Activated T-cell treated with anti-CD3 and anti-CD28 coated beads, Interleukin-2, amount 50 U/mL, for 72 hours (primary cell): Measurements from ENCODE around the gene PPP6R1. TPM values are rescaled to one million over a fixed set of nuclear protein-coding genes. Genes with fewer than 3 reads are reported as not detected.

Experiments
- ATAC-seq, 2 donors: fragments of 150-1000 bp; cut with Tn5 transposase; replicated peaks in 1 of 2; 2 replicates each; pipeline ENCODE4 v1.10.0; 2021; ENCODE audit warnings: moderate library complexity in 2 of 2, mild to moderate bottlenecking in 1 of 2
- DNase-seq, 2 donors: peaks; one replicate each; pipeline ENCODE4 v3.0.0; 2021 to 2022; ENCODE audit warnings: mixed read lengths in 1 of 2
- H3K27ac Mint-ChIP-seq: one replicate; pipeline ENCODE4 v1.8.0; 2022; ENCODE audit warnings: mild to moderate bottlenecking, moderate library complexity, mixed read lengths
- H3K27me3 Mint-ChIP-seq: one replicate; pipeline ENCODE4 v1.8.0; 2022; ENCODE audit warnings: low read depth, mixed read lengths
- H3K36me3 Mint-ChIP-seq, 2 donors: one replicate each; pipeline ENCODE4 v1.8.0; 2022; ENCODE audit warnings: mixed read lengths in 2 of 2, mild to moderate bottlenecking in 1 of 2; ENCODE audit not compliant: insufficient read depth in 2 of 2
- H3K4me1 Mint-ChIP-seq: one replicate; pipeline ENCODE4 v1.8.0; 2022; ENCODE audit warnings: low read depth, mixed read lengths
- H3K4me3 Mint-ChIP-seq, 2 donors: one replicate each; pipeline ENCODE4 v1.8.0; 2022; ENCODE audit warnings: mild to moderate bottlenecking in 2 of 2, mixed read lengths in 2 of 2, moderate library complexity in 2 of 2
- H3K9me3 Mint-ChIP-seq, 2 donors: one replicate each; pipeline ENCODE4 v1.8.0; 2022; ENCODE audit warnings: mixed read lengths in 2 of 2
- total RNA-seq, 2 donors: library from RNA; stranded (reverse); gene quantifications; one replicate each; pipeline ENCODE4 v1.2.3, GENCODE V29; 2022

Gene PPP6R1
- total RNA-seq, 2 donors from 2014 or later: 177 to 202 TPM

GRCh38 chr19:55240713-55241020 is 18.1 kb downstream of the PPP6R1 start:
- Mint-ChIP-seq H3K4me3 (no peak overlapping the region), H3K36me3 (peaks cover 13 to 28% of the 10 kb centered on the region in 2 donors), H3K9me3 (no peaks in the 10 kb centered on the region), H3K4me1 (peaks cover 11% of the 10 kb centered on the region), H3K27me3 (no peaks in the 10 kb centered on the region), H3K27ac (no peak overlapping the region)
- ATAC-seq (no peak), DNase-seq (no peak)

GRCh38 chr19:55239004-55239403 is 19.8 kb downstream of the PPP6R1 start:
- no peaks in the 10 kb centered on the region for H3K27me3 Mint-ChIP-seq
- no peaks in the 10 kb centered on the region for H3K9me3 Mint-ChIP-seq
- ATAC-seq (no peak), DNase-seq (no peak)
- H3K36me3 Mint-ChIP-seq: peaks cover 19 to 38% of the 10 kb centered on the region in 2 donors
- H3K4me1 Mint-ChIP-seq: peaks cover 11% of the 10 kb centered on the region
- H3K27ac Mint-ChIP-seq: no peak overlapping the region
- H3K4me3 Mint-ChIP-seq: no peak overlapping the region

GRCh38 chr19:55238030-55238429 is 20.8 kb downstream of the PPP6R1 start:
- no peaks in the 10 kb centered on the region for H3K27me3 Mint-ChIP-seq
- H3K4me3 Mint-ChIP-seq: no peak overlapping the region
- H3K27ac Mint-ChIP-seq: no peak overlapping the region
- ATAC-seq (no peak), DNase-seq (no peak)
- H3K36me3 Mint-ChIP-seq: peaks cover 18 to 37% of the 10 kb centered on the region in 2 donors
- no peaks in the 10 kb centered on the region for H3K9me3 Mint-ChIP-seq
- H3K4me1 Mint-ChIP-seq: peaks cover 6% of the 10 kb centered on the region

- H3K9me3 Mint-ChIP-seq: no peaks in the 10 kb centered on the region
- H3K27me3 Mint-ChIP-seq: no peaks in the 10 kb centered on the region
- no peak overlapping the region for H3K4me3 Mint-ChIP-seq
- H3K36me3 Mint-ChIP-seq: peaks cover 15 to 36% of the 10 kb centered on the region in 2 donors
- H3K4me1 Mint-ChIP-seq: no peaks in the 10 kb centered on the region
- DNase-seq (no peak), ATAC-seq (no peak)
- H3K27ac Mint-ChIP-seq: no peak overlapping the region
These were observed 25.8 kb downstream of the PPP6R1 start for GRCh38 chr19:55232986-55233385.

GRCh38 chr19:55232286-55232602 is 26.6 kb downstream of the PPP6R1 start:
- Mint-ChIP-seq H3K27me3 (no peaks in the 10 kb centered on the region), H3K4me1 (no peaks in the 10 kb centered on the region), H3K9me3 (no peaks in the 10 kb centered on the region), H3K27ac (no peak overlapping the region), H3K36me3 (peaks cover 15 to 31% of the 10 kb centered on the region in 2 donors), H3K4me3 (no peak overlapping the region)
- no peak for DNase-seq
- ATAC-seq: no peak

GRCh38 chr19:55231391-55232285 is 27.2 kb downstream of the PPP6R1 start:
- peaks cover 12 to 27% of the 10 kb centered on the region in 2 donors for H3K36me3 Mint-ChIP-seq
- no peak for ATAC-seq

GRCh38 chr19:55230780-55231179 is 28.0 kb downstream of the PPP6R1 start:
- no peak for DNase-seq
- H3K27ac Mint-ChIP-seq: no peak overlapping the region
- no peaks in the 10 kb centered on the region for H3K9me3 Mint-ChIP-seq
- no peak for ATAC-seq
- H3K4me1 Mint-ChIP-seq: no peaks in the 10 kb centered on the region
- H3K36me3 Mint-ChIP-seq: peaks cover 7 to 19% of the 10 kb centered on the region in 2 donors
- H3K4me3 Mint-ChIP-seq: no peak overlapping the region
- no peaks in the 10 kb centered on the region for H3K27me3 Mint-ChIP-seq

More at GRCh38 chr19:55231391-55232285, 27.2 kb downstream of the PPP6R1 start:
- no peak for DNase-seq
- Mint-ChIP-seq H3K27me3 (no peaks in the 10 kb centered on the region), H3K27ac (no peak overlapping the region), H3K4me3 (no peak overlapping the region), H3K4me1 (no peaks in the 10 kb centered on the region), H3K9me3 (no peaks in the 10 kb centered on the region)

GRCh38 chr19:55230329-55230728 is 28.5 kb downstream of the PPP6R1 start:
- Mint-ChIP-seq H3K27me3 (no peaks in the 10 kb centered on the region), H3K36me3 (peaks cover 9 to 19% of the 10 kb centered on the region in 2 donors), H3K27ac (no peak overlapping the region), H3K9me3 (no peaks in the 10 kb centered on the region), H3K4me1 (no peaks in the 10 kb centered on the region), H3K4me3 (no peak overlapping the region)
- DNase-seq: no peak
- no peak for ATAC-seq

- no peak for DNase-seq
- Mint-ChIP-seq H3K9me3 (no peaks in the 10 kb centered on the region), H3K4me3 (no peak overlapping the region), H3K4me1 (no peaks in the 10 kb centered on the region), H3K36me3 (peaks cover 7 to 14% of the 10 kb centered on the region in 2 donors), H3K27me3 (no peaks in the 10 kb centered on the region), H3K27ac (no peak overlapping the region)
- ATAC-seq: no peak
These were observed 29.0 kb downstream of the PPP6R1 start for GRCh38 chr19:55229789-55230182.

- Mint-ChIP-seq H3K4me1 (no peaks in the 10 kb centered on the region), H3K9me3 (no peaks in the 10 kb centered on the region), H3K27me3 (no peaks in the 10 kb centered on the region), H3K4me3 (no peak overlapping the region), H3K36me3 (peaks cover 4 to 12% of the 10 kb centered on the region in 2 donors), H3K27ac (no peak overlapping the region)
- ATAC-seq (no peak), DNase-seq (no peak)
These were observed 29.6 kb downstream of the PPP6R1 start for GRCh38 chr19:55229145-55229788.

GRCh38 chr19:55228403-55229031 is 30.3 kb downstream of the PPP6R1 start, which contains the start of gene TMEM86B:
Gene TMEM86B, minus strand, starts transcription at chr19:55228763. Its CDS starts 22 bp downstream, at chr19:55228741.
- Mint-ChIP-seq H3K9me3 (no peaks in the 10 kb centered on the region), H3K27ac (no peak within 1 kb of the TSS), H3K27me3 (no peaks in the 10 kb centered on the region), H3K36me3 (peaks cover 4 to 10% of the 10 kb centered on the region in 2 donors), H3K4me3 (no peak within 1 kb of the TSS), H3K4me1 (no peaks in the 10 kb centered on the region)
- DNase-seq: no peak
- ATAC-seq: no peak

GRCh38 chr19:55228015-55228391 is 30.8 kb downstream of the PPP6R1 start:
- DNase-seq (no peak), ATAC-seq (no peak)
- Mint-ChIP-seq H3K4me3 (no peak overlapping the region), H3K27me3 (no peaks in the 10 kb centered on the region), H3K27ac (no peak overlapping the region), H3K36me3 (peaks cover 4 to 11% of the 10 kb centered on the region in 2 donors), H3K9me3 (no peaks in the 10 kb centered on the region), H3K4me1 (no peaks in the 10 kb centered on the region)

- DNase-seq (no peak), ATAC-seq (no peak)
- H3K27me3 Mint-ChIP-seq: no peaks in the 10 kb centered on the region
- H3K9me3 Mint-ChIP-seq: no peaks in the 10 kb centered on the region
- H3K4me1 Mint-ChIP-seq: no peaks in the 10 kb centered on the region
- H3K4me3 Mint-ChIP-seq: no peak overlapping the region
- no peak overlapping the region for H3K27ac Mint-ChIP-seq
- H3K36me3 Mint-ChIP-seq: peaks cover 4 to 11% of the 10 kb centered on the region in 2 donors
These were observed 31.4 kb downstream of the PPP6R1 start for GRCh38 chr19:55227241-55228014.
